AG09319 (cell line): ENCODE measurements around the gene GAL3ST2.

ENCODE experiments used
- DNase-seq: peaks from one replicate; pipeline ENCODE4 v3.0.0-alpha.2; 2010; ENCODE audit warnings: low read depth; ENCODE audit errors: extremely low read depth
- TF ChIP-seq, protein P1 (sequence below): IDR thresholded peaks from 2 replicates; pipeline ENCODE4 v1.5.1; 2011; ENCODE audit warnings: low read depth, mild to moderate bottlenecking, inconsistent platforms, low read length, moderate library complexity

Gene GAL3ST2

DNA sequence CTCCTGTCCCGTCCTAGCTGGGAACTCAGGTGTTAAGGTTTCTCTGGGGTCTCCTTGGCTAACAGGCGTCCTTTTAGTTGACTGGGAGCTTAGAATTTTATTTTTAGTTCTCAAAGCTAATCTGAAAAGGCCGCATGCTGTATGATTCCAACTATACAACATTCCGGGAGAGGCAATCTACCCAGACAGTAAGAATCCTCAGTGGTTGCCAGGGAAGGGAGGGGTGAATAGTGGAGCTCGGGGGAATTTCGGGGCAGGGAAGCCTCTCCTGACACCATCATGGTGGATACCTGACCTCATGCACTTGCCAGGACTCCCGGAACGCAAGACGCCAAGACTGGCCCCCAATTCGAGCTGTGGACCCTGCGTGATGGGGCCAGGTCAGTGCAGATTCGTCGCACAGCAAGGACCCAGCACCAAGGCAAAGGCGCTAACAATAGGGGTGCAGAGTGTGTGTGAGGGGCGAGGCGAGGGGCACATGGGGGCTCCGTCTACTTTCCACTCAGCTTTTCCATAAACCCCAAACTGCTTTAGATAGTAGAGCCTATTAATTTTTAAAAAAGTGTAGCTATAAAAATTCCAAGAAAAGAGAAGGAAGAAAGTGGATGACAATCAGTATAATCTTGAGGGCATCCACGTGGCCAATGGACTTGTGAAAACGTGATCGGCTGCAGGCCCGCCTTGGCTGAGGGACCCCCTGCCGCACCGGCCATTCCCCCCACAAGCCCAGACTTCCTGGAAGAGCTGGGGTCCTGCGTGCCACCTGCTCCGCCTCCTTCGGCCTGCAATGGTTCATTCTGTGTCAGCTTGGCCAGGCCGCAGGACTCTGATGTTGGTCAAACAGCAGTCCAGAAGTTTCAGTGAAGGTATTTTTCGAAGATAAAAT lies 64.8 kb downstream of the GAL3ST2 start:
- TF ChIP-seq, protein P1, sequence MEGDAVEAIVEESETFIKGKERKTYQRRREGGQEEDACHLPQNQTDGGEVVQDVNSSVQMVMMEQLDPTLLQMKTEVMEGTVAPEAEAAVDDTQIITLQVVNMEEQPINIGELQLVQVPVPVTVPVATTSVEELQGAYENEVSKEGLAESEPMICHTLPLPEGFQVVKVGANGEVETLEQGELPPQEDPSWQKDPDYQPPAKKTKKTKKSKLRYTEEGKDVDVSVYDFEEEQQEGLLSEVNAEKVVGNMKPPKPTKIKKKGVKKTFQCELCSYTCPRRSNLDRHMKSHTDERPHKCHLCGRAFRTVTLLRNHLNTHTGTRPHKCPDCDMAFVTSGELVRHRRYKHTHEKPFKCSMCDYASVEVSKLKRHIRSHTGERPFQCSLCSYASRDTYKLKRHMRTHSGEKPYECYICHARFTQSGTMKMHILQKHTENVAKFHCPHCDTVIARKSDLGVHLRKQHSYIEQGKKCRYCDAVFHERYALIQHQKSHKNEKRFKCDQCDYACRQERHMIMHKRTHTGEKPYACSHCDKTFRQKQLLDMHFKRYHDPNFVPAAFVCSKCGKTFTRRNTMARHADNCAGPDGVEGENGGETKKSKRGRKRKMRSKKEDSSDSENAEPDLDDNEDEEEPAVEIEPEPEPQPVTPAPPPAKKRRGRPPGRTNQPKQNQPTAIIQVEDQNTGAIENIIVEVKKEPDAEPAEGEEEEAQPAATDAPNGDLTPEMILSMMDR = no peak
- DNase-seq = no peak

DNA sequence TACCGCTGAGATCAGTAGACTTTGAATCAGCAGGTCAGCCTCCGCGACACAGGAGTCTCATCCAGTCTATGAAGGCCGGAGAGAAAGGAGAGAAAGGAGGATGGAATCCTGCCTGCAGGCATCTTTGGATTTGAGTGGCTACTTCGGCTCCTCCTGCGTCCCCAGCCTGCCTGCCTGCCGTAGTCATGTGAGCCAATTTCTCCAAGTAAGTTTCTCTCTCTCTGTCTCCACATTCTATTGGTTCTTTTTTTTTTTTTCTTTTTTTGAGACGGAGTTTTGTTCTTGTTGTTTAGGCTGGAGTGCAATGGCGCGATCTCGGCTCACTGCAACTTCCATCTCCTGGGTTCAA lies 65.4 kb downstream of the GAL3ST2 start:
- TF ChIP-seq, protein P1 = no peak
- no peak for DNase-seq

DNA sequence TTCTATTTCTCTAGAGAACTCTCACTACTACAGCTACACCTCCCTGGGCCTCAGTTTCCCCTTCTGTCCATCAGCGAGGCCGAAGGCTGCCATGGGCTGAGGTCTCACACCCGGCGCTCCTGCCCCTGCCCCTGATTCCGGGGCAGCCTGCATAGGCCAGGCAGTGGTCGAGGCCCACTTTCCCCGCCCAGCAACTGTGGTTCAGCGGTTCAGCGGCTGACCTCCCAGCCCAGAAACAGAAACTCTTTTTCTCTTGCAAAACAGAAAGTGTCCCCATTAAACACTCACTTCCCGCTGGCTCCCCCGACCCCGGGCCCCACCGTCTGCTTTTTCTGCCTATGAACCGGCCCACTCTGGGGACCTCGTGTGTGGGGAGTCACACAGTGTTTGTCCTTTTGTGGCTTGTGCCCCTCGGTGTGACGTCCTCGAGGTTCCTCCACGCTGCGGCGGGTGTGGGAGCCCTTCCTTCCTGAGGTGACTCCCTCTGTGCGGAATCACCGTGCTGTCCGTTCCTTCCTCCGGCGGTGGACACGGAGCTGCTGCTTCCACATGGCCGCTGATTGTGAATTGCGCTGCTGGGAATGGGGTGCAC lies 66.1 kb downstream of the GAL3ST2 start:
- DNase-seq = no peak

DNA sequence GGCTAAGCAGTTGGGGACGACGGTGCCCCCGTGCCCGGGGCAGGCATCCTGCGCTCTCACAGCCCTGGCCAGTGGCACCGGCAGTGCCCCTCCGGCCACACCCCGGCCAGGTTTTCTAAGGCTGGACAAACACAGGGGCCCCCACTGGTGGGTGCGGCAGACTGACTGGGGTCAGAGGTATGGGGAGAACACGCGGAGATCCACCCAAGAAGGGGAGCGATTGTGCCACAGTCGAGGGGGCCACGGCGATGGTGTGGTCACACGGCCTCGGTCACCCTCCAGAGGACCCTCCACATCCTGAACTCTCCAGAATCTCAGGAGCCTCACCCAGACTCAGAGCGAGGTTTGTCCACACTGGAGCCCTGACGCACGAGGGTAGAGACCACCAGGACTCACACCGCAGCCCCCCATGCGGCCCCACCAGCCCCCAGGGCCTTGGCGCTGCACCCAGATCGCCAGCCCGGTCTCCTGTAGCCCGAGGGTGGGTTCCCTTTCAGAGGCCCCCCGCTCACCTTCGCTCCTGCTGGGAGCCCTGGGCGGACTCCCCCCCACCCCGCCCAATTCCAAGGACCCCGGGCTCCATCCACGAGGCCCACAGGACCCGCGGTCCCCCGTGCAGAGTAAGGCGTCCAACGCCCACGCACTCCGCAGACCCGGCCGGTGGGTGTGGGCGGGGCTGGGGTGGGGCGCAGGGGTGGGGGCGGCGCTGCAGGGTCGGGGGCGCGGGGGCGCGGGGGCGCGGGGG lies 66.9 kb downstream of the GAL3ST2 start:
- TF ChIP-seq, protein P1 = no peak

More for the DNA sequence above, 66.1 kb downstream of the GAL3ST2 start:
- TF ChIP-seq, protein P1 = no peak

DNA sequence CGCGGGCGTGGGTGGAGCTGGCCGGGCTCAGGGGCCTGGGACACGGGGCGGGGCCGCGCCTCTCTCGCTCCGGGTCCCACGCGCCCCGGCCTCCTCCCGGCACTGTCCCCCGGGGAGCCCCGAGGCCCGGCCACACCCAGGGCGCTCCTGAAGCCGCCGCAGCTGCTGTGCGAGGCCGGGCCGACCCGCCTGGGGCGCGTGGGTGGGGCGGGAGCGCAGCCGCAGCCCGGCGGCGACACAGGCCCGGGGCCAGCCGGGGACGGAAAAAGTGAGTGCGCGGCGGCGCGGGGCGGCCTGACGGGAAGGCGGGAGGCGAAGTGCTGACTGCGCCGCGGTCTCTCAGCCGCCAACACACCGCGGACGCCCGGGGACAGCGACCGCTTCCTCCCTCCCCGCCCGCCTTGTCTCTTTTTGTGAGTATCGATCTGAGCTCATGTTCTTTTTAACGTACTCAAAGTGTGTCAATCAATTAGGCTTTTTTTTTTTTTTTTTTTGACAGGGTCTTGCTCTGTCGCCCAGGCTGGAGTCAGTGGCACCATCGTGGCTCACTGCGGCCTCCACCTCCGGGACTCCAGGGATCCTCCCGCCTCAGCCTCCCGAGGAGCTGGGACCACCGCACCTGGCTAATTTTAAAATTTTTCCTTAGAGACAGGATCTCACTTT lies 67.6 kb downstream of the GAL3ST2 start:
- DNase-seq = no peak
- TF ChIP-seq, protein P1 = no peak

More for the DNA sequence above, 66.9 kb downstream of the GAL3ST2 start:
- DNase-seq = no peak

DNA sequence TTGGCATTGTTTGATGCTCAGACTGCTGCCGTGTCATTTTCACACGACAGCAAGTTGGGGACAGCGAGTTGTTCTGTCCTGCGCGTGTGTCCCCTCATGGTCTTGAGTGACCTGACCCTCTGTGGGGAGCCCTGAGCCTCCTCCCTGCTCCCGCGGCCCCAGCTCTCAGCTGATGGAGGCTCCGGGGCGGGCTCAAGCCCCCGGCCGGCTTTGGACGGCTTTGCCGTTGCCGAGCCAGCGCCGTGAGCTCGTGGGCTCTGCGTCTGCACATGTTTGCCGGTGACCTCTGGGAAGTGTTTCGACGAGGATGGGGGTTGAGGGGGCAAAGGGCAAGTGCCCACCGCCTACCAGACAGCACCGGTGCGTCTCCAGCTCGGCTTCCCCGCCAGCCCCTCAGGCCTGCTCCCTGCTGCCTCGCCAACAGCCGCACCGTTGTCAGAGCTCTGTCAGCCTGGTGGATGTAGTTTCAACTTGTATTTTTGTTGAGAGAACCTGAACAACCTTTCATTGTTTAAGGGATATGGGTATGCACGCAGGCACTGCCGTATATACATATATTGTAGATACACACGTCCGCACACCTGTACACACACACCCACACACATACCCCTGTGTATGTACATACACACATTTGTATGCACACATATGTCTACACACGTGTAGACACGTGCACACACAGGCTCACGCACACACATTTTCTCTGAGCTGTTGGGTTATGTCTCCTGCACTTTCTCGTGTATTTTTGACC lies 68.4 kb downstream of the GAL3ST2 start:
- TF ChIP-seq, protein P1 = no peak
- DNase-seq = no peak
